HUES64 (cell line): ENCODE data around the gene OR8J3.

Experiments
- H3K27ac ChIP-seq: 2 replicates; pipeline ENCODE4 v1.7.0; 2013; ENCODE audit warnings: low read depth, low read length, inconsistent platforms
- H3K27me3 ChIP-seq: 2 replicates; pipeline ENCODE4 v1.6.1; 2013; ENCODE audit warnings: mild to moderate bottlenecking, low read length; ENCODE audit not compliant: insufficient read depth
- H3K36me3 ChIP-seq: 2 replicates; pipeline ENCODE4 v1.6.1; 2013; ENCODE audit warnings: mild to moderate bottlenecking, low read length; ENCODE audit not compliant: insufficient read depth
- H3K4me1 ChIP-seq: 2 replicates; pipeline ENCODE4 v1.6.1; 2013; ENCODE audit warnings: mild to moderate bottlenecking, low read length, moderate library complexity; ENCODE audit not compliant: insufficient read depth
- H3K4me3 ChIP-seq: 2 replicates; pipeline ENCODE4 v1.5.1; 2013; ENCODE audit warnings: mild to moderate bottlenecking, low read length, moderate library complexity
- H3K9ac ChIP-seq: 2 replicates; pipeline ENCODE4 v1.6.1; 2013; ENCODE audit warnings: mild to moderate bottlenecking, low read depth, low read length
- H3K9me3 ChIP-seq: 2 replicates; pipeline ENCODE4 v1.6.1; 2013; ENCODE audit warnings: low read depth, low read length; ENCODE audit not compliant: insufficient read depth
- WGBS: fragments of 150-250, 120-280 bp; methylation state at CpG from one replicate; pipeline ENCODE4 v1.1.7; 2013; ENCODE audit warnings: missing lambda C conversion rate; 5-methylcytosine and 5-hydroxymethylcytosine counted together

Gene OR8J3

DNA sequence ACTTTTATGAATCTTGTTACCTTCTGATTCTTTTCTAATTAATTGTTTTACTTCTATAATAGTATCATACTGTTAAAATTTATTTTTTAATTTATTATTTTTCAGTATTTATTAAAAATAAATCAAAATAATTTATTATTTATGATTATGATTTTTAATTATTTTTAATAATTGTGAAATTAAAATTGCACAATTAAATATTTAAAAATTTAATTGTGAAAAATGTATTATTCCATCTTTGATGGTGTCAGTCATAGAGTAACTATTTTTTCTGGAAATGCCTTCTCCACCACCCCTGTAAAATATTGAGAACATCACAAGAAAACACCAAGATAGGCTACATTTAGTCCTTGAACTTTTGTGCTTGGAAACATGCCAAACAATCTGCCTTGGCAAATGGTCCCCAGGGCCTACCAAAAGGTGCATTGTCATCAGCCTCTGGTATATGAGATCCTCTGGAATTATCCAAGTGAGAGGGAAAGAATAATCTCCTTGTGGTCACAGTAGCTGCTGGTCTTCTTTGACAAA is 36.7 kb downstream of the OR8J3 start, which contains the start of gene OR8H2:
Gene OR8H2, plus strand, starts transcription at position 478 of the 528 bp plus-strand sequence. CDS start 1,356 bp downstream, outside the sequence.
- H3K36me3 ChIP-seq: no peaks in the 10 kb centered on the region
- no peaks in the 10 kb centered on the region for H3K9me3 ChIP-seq
- no peak within 1 kb of the TSS for H3K9ac ChIP-seq
- H3K27ac ChIP-seq: no peak within 1 kb of the TSS
- no peak within 1 kb of the TSS for H3K4me3 ChIP-seq
- no peaks in the 10 kb centered on the region for H3K4me1 ChIP-seq
- H3K27me3 ChIP-seq: no peaks in the 10 kb centered on the region

DNA sequence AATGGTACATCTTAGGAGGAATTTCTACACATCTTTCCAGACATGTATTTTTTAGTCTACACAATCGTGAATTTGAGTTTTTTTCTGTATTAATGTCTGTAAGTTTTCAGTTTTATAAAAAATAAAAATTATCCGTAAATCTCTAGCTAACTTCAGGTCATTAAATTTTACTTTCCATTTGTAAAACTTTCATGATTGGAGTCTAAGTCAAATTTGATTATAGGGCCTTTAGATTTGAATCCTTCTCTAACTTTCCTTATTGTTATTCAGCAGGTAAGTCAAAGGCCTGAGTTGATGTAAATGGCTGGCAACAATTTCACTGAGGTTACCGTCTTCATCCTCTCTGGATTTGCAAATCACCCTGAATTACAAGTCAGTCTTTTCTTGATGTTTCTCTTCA is 47.0 kb downstream of the OR8J3 start, which contains the start of gene OR8I2:
Gene OR8I2, plus strand, starts transcription at position 301 of the 400 bp plus-strand sequence. Its CDS starts 0 bp downstream, at position 301.
- no peaks in the 10 kb centered on the region for H3K9me3 ChIP-seq
- H3K4me3 ChIP-seq: no peak within 1 kb of the TSS
- 92% methylated on average over 1 of the region's 3 CpGs for WGBS
- H3K4me1 ChIP-seq: no peaks in the 10 kb centered on the region
- H3K27me3 ChIP-seq: no peaks in the 10 kb centered on the region
- no peaks in the 10 kb centered on the region for H3K36me3 ChIP-seq
- no peak within 1 kb of the TSS for H3K27ac ChIP-seq
- H3K9ac ChIP-seq: no peak within 1 kb of the TSS

DNA sequence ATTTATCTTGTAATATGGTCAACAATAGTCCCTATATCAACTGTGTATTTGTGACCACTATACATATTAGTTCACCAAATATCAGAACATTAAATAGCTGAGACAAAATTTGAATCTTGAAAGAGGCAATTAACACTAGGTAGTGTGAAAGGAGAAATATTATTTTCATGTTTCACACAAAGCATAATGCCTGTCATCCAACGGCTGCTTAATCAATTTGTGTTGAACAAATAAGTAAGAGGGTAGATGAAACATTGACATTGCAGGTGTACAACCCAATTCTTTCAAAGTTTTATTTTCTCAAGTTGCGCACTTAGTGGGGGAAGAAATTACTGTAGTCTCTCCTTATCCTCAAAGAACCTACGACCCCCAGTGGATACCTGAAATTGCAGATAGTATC is 50.3 kb downstream of the OR8J3 start:
- H3K36me3 ChIP-seq: no peaks in the 10 kb centered on the region
- no peaks in the 10 kb centered on the region for H3K9me3 ChIP-seq
- WGBS: 85% methylated on average over 3 of the region's 3 CpGs
- no peaks in the 10 kb centered on the region for H3K4me1 ChIP-seq
- H3K4me3 ChIP-seq: no peak overlapping the region
- no peak overlapping the region for H3K9ac ChIP-seq
- no peaks in the 10 kb centered on the region for H3K27me3 ChIP-seq
- no peak overlapping the region for H3K27ac ChIP-seq
